ENCODE measurements around the gene SLC26A8. TPM values are rescaled to one million over a fixed set of nuclear protein-coding genes. Genes with fewer than 3 reads are reported as not detected.
"Not testable (repeated sequence)": the region's sequence is repeated elsewhere in the genome, so short reads cannot be mapped to it uniquely, and the experiment has no call there.

SLC26A8 gene
- total RNA-seq, 1 donor from 2014 or later, result under 0.01 TPM

- no peak overlapping the region for H3K9ac ChIP-seq (ENCODE audit: low read depth in 1 of 3, low read length in 3 of 3)
- no peaks in the 10 kb centered on the region for H3K9me3 ChIP-seq (ENCODE audit: control insufficient read depth in 3 of 3, low read length in 3 of 3)
- H3K4me1 ChIP-seq (ENCODE audit: control insufficient read depth in 3 of 3, insufficient read depth in 3 of 3, low read length in 3 of 3), result peaks cover 18 to 32% (median 21%) of the 10 kb centered on the region in 3 donors
- H3K4me3 ChIP-seq (ENCODE audit: low read length in 3 of 3), result no peak overlapping the region
- no peaks in the 10 kb centered on the region for H3K36me3 ChIP-seq (ENCODE audit: control insufficient read depth in 3 of 3, insufficient read depth in 3 of 3, low read length in 3 of 3)
- no peaks in the 10 kb centered on the region for H3K27me3 ChIP-seq (ENCODE audit: control insufficient read depth in 3 of 3, insufficient read depth in 3 of 3, low read length in 3 of 3)
- H3K27ac ChIP-seq (ENCODE audit: low read depth, low read length), result no peak overlapping the region
These were observed 10.0 kb upstream of the SLC26A8 start for GRCh38 chr6:36034441-36034840.

GRCh38 chr6:36033935-36034334 is 9.5 kb upstream of the SLC26A8 start:
- no peaks in the 10 kb centered on the region for H3K27me3 ChIP-seq (ENCODE audit: control insufficient read depth in 3 of 3, insufficient read depth in 3 of 3, low read length in 3 of 3)
- no peak overlapping the region for H3K27ac ChIP-seq (ENCODE audit: low read depth, low read length)
- H3K36me3 ChIP-seq (ENCODE audit: control insufficient read depth in 3 of 3, insufficient read depth in 3 of 3, low read length in 3 of 3), result no peaks in the 10 kb centered on the region
- no peak overlapping the region for H3K9ac ChIP-seq (ENCODE audit: low read depth in 1 of 3, low read length in 3 of 3)
- H3K9me3 ChIP-seq (ENCODE audit: control insufficient read depth in 3 of 3, low read length in 3 of 3), result no peaks in the 10 kb centered on the region
- no peak overlapping the region for H3K4me3 ChIP-seq (ENCODE audit: low read length in 3 of 3)
- peaks cover 18 to 26% (median 21%) of the 10 kb centered on the region in 3 donors for H3K4me1 ChIP-seq (ENCODE audit: control insufficient read depth in 3 of 3, insufficient read depth in 3 of 3, low read length in 3 of 3)

- not testable (repeated sequence) for H3K36me3 ChIP-seq (ENCODE audit: control insufficient read depth in 3 of 3, insufficient read depth in 3 of 3, low read length in 3 of 3); H3K27ac ChIP-seq (ENCODE audit: low read depth, low read length); H3K27me3 ChIP-seq (ENCODE audit: control insufficient read depth in 3 of 3, insufficient read depth in 3 of 3, low read length in 3 of 3); H3K4me3 ChIP-seq (ENCODE audit: low read length in 3 of 3); H3K9ac ChIP-seq (ENCODE audit: low read depth in 1 of 3, low read length in 3 of 3); H3K9me3 ChIP-seq (ENCODE audit: control insufficient read depth in 3 of 3, low read length in 3 of 3)
- peaks cover 16 to 20% (median 19%) of the 10 kb centered on the region in 3 donors for H3K4me1 ChIP-seq (ENCODE audit: control insufficient read depth in 3 of 3, insufficient read depth in 3 of 3, low read length in 3 of 3)
These were observed 8.7 kb upstream of the SLC26A8 start for GRCh38 chr6:36033144-36033543.

- Histone ChIP-seq H3K27me3 (ENCODE audit: control insufficient read depth in 3 of 3, insufficient read depth in 3 of 3, low read length in 3 of 3) (no peaks in the 10 kb centered on the region), H3K4me1 (ENCODE audit: control insufficient read depth in 3 of 3, insufficient read depth in 3 of 3, low read length in 3 of 3) (peaks cover 10 to 20% (median 12%) of the 10 kb centered on the region in 3 donors), H3K27ac (ENCODE audit: low read depth, low read length) (no peak overlapping the region), H3K4me3 (ENCODE audit: low read length in 3 of 3) (peak overlapping the region in 1 of 3 donors; percentile 32), H3K36me3 (ENCODE audit: control insufficient read depth in 3 of 3, insufficient read depth in 3 of 3, low read length in 3 of 3) (peaks cover 0 to 7% (median 0%) of the 10 kb centered on the region in 3 donors), H3K9me3 (ENCODE audit: control insufficient read depth in 3 of 3, low read length in 3 of 3) (no peaks in the 10 kb centered on the region), H3K9ac (ENCODE audit: low read depth in 1 of 3, low read length in 3 of 3) (no peak overlapping the region)
These were observed 7.8 kb upstream of the SLC26A8 start for GRCh38 chr6:36032261-36032660.

- Histone ChIP-seq H3K36me3 (ENCODE audit: control insufficient read depth in 3 of 3, insufficient read depth in 3 of 3, low read length in 3 of 3) (peaks cover 0 to 7% (median 0%) of the 10 kb centered on the region in 3 donors), H3K9ac (ENCODE audit: low read depth in 1 of 3, low read length in 3 of 3) (peak overlapping the region; percentile 91 to 99 (median 93)), H3K4me3 (ENCODE audit: low read length in 3 of 3) (peak overlapping the region; percentile 87 to 100 (median 99)), H3K4me1 (ENCODE audit: control insufficient read depth in 3 of 3, insufficient read depth in 3 of 3, low read length in 3 of 3) (peaks cover 6 to 20% (median 10%) of the 10 kb centered on the region in 3 donors), H3K9me3 (ENCODE audit: control insufficient read depth in 3 of 3, low read length in 3 of 3) (no peaks in the 10 kb centered on the region), H3K27me3 (ENCODE audit: control insufficient read depth in 3 of 3, insufficient read depth in 3 of 3, low read length in 3 of 3) (peaks cover 1 to 6% (median 5%) of the 10 kb centered on the region in 3 donors), H3K27ac (ENCODE audit: low read depth, low read length) (peak overlapping the region; percentile 83)
These were observed 5.0 kb upstream of the SLC26A8 start for GRCh38 chr6:36029464-36029863.

DNA sequence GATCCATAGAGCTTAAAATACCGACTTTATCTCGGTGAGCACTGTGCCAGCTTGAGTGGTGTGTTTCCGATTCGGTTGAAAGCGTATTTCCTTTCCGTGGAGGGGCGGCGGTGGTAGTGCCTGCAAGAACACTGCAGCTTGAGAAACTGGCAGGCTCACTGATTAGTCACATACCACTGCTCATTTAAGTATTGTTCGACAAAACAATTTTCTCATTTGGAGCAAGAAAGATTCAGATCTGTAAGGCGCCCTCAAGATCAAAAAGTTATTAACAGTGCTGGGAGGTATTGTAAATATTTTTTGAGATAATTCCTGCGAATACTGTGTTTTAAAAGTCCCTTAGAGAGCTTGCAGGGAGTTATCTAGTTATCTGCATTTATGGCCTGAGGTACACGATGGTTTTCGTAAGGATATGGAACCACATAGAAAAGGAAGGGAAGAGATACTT is 4.5 kb upstream of the SLC26A8 start:
- Histone ChIP-seq H3K36me3 (ENCODE audit: control insufficient read depth in 3 of 3, insufficient read depth in 3 of 3, low read length in 3 of 3) (peaks cover 0 to 7% (median 0%) of the 10 kb centered on the region in 3 donors), H3K27me3 (ENCODE audit: control insufficient read depth in 3 of 3, insufficient read depth in 3 of 3, low read length in 3 of 3) (peaks cover 5 to 11% (median 7%) of the 10 kb centered on the region in 3 donors), H3K4me1 (ENCODE audit: control insufficient read depth in 3 of 3, insufficient read depth in 3 of 3, low read length in 3 of 3) (peaks cover 4 to 20% (median 5%) of the 10 kb centered on the region in 3 donors)

GRCh38 chr6:36028088-36028876 is 3.8 kb upstream of the SLC26A8 start:
- Histone ChIP-seq H3K4me3 (ENCODE audit: low read length in 3 of 3) (peak overlapping the region; percentile 87 to 100 (median 99)), H3K27me3 (ENCODE audit: control insufficient read depth in 3 of 3, insufficient read depth in 3 of 3, low read length in 3 of 3) (peaks cover 5 to 16% (median 10%) of the 10 kb centered on the region in 3 donors), H3K9me3 (ENCODE audit: control insufficient read depth in 3 of 3, low read length in 3 of 3) (no peaks in the 10 kb centered on the region), H3K36me3 (ENCODE audit: control insufficient read depth in 3 of 3, insufficient read depth in 3 of 3, low read length in 3 of 3) (peaks cover 0 to 7% (median 0%) of the 10 kb centered on the region in 3 donors), H3K27ac (ENCODE audit: low read depth, low read length) (peak overlapping the region; percentile 83), H3K9ac (ENCODE audit: low read depth in 1 of 3, low read length in 3 of 3) (peak overlapping the region; percentile 91 to 99 (median 93)), H3K4me1 (ENCODE audit: control insufficient read depth in 3 of 3, insufficient read depth in 3 of 3, low read length in 3 of 3) (peaks cover 3 to 15% (median 4%) of the 10 kb centered on the region in 3 donors)

More for the DNA sequence above, 4.5 kb upstream of the SLC26A8 start:
- Histone ChIP-seq H3K27ac (ENCODE audit: low read depth, low read length) (peak overlapping the region; percentile 83), H3K9me3 (ENCODE audit: control insufficient read depth in 3 of 3, low read length in 3 of 3) (no peaks in the 10 kb centered on the region), H3K4me3 (ENCODE audit: low read length in 3 of 3) (peak overlapping the region; percentile 87 to 100 (median 99)), H3K9ac (ENCODE audit: low read depth in 1 of 3, low read length in 3 of 3) (peak overlapping the region; percentile 91 to 99 (median 93))

DNA sequence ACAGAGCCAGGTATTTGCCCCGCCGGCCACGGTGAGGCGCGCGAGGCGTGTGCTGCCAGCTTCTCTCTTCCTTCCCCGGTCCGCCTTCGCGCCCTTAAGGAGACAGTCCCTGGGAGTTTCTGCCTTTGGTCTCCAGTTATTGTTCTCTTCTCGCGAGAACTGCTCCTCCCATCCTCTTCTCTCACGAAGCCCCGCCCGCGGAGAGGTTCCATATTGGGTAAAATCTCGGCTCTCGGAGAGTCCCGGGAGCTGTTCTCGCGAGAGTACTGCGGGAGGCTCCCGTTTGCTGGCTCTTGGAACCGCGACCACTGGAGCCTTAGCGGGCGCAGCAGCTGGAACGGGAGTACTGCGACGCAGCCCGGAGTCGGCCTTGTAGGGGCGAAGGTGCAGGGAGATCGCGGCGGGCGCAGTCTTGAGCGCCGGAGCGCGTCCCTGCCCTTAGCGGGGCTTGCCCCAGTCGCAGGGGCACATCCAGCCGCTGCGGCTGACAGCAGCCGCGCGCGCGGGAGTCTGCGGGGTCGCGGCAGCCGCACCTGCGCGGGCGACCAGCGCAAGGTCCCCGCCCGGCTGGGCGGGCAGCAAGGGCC is 3.2 kb upstream of the SLC26A8 start, which contains the start of gene MAPK14:
MAPK14 (plus strand) TSS at position 308 of the 587 bp plus-strand sequence. CDS start 350 bp downstream, outside the sequence.
- Histone ChIP-seq H3K27ac (ENCODE audit: low read depth, low read length) (peak within 1 kb of the TSS; percentile 83), H3K4me3 (ENCODE audit: low read length in 3 of 3) (peak within 1 kb of the TSS; percentile 87 to 100 (median 99)), H3K4me1 (ENCODE audit: control insufficient read depth in 3 of 3, insufficient read depth in 3 of 3, low read length in 3 of 3) (peaks cover 3 to 15% (median 4%) of the 10 kb centered on the region in 3 donors), H3K9me3 (ENCODE audit: control insufficient read depth in 3 of 3, low read length in 3 of 3) (no peaks in the 10 kb centered on the region), H3K27me3 (ENCODE audit: control insufficient read depth in 3 of 3, insufficient read depth in 3 of 3, low read length in 3 of 3) (peaks cover 5 to 16% (median 10%) of the 10 kb centered on the region in 3 donors), H3K36me3 (ENCODE audit: control insufficient read depth in 3 of 3, insufficient read depth in 3 of 3, low read length in 3 of 3) (peaks cover 0 to 7% (median 0%) of the 10 kb centered on the region in 3 donors), H3K9ac (ENCODE audit: low read depth in 1 of 3, low read length in 3 of 3) (peak within 1 kb of the TSS; percentile 91 to 99 (median 93))

- Histone ChIP-seq H3K4me3 (ENCODE audit: low read length in 3 of 3) (no peak overlapping the region), H3K27me3 (ENCODE audit: control insufficient read depth in 3 of 3, insufficient read depth in 3 of 3, low read length in 3 of 3) (peaks cover 5 to 16% (median 10%) of the 10 kb centered on the region in 3 donors), H3K27ac (ENCODE audit: low read depth, low read length) (no peak overlapping the region), H3K9me3 (ENCODE audit: control insufficient read depth in 3 of 3, low read length in 3 of 3) (no peaks in the 10 kb centered on the region), H3K9ac (ENCODE audit: low read depth in 1 of 3, low read length in 3 of 3) (no peak overlapping the region), H3K4me1 (ENCODE audit: control insufficient read depth in 3 of 3, insufficient read depth in 3 of 3, low read length in 3 of 3) (peaks cover 0 to 7% (median 4%) of the 10 kb centered on the region in 3 donors), H3K36me3 (ENCODE audit: control insufficient read depth in 3 of 3, insufficient read depth in 3 of 3, low read length in 3 of 3) (peaks cover 0 to 7% (median 0%) of the 10 kb centered on the region in 3 donors)
These were observed 1.5 kb upstream of the SLC26A8 start for GRCh38 chr6:36025932-36026327.

Measured in skeletal muscle tissue (tissue), 4 donors.